Measurements from ENCODE around the gene MTHFD1L.
A peak's percentile ranks its signal among the peaks of the same experiment; 100 is the strongest.
"Not testable (repeated sequence)": the region's sequence is repeated elsewhere in the genome, so short reads cannot be mapped to it uniquely, and the experiment has no call there.

MTHFD1L gene

GRCh38 chr6:151113641-151114040 lies 248.1 kb downstream of the MTHFD1L start:
- Histone ChIP-seq H3K9me3 (no peaks in the 10 kb centered on the region), H3K4me1 (peaks cover 7% of the 10 kb centered on the region; the same call in 1 of the 2 replicates), H3K27me3 (no peaks in the 10 kb centered on the region), H3K36me3 (no peaks in the 10 kb centered on the region), H3K4me3 (ENCODE audit: low read depth, low read length) (no peak overlapping the region)
- DNase-seq, result no peak
- no peak for TF ChIP-seq CTCF (IDR thresholded peaks at IDR 0.05; ENCODE audit: low read depth, low read length)

GRCh38 chr6:151118461-151119123 lies 253.1 kb downstream of the MTHFD1L start:
- H3K9me3 ChIP-seq, result no peaks in the 10 kb centered on the region
- H3K27me3 ChIP-seq, result no peaks in the 10 kb centered on the region
- H3K4me3 ChIP-seq (ENCODE audit: low read depth, low read length), result no peak overlapping the region
- no peak for DNase-seq
- TF ChIP-seq CTCF (IDR thresholded peaks at IDR 0.05; ENCODE audit: low read depth, low read length), result no peak
- no peaks in the 10 kb centered on the region for H3K36me3 ChIP-seq
- no peaks in the 10 kb centered on the region for H3K4me1 ChIP-seq

- no peak for DNase-seq
- no peaks in the 10 kb centered on the region for H3K27me3 ChIP-seq
- no peak for TF ChIP-seq CTCF (IDR thresholded peaks at IDR 0.05; ENCODE audit: low read depth, low read length)
- no peak overlapping the region for H3K4me3 ChIP-seq (ENCODE audit: low read depth, low read length)
- no peaks in the 10 kb centered on the region for H3K4me1 ChIP-seq
- H3K9me3 ChIP-seq, result no peaks in the 10 kb centered on the region
- no peaks in the 10 kb centered on the region for H3K36me3 ChIP-seq
Measured at GRCh38 chr6:151119823-151120524, 254.5 kb downstream of the MTHFD1L start.

GRCh38 chr6:151121900-151122299 lies 256.4 kb downstream of the MTHFD1L start:
- H3K4me1 ChIP-seq, result no peaks in the 10 kb centered on the region
- DNase-seq, result peak; percentile 21
- H3K36me3 ChIP-seq, result no peaks in the 10 kb centered on the region
- no peak overlapping the region for H3K4me3 ChIP-seq (ENCODE audit: low read depth, low read length)
- no peaks in the 10 kb centered on the region for H3K27me3 ChIP-seq
- no peaks in the 10 kb centered on the region for H3K9me3 ChIP-seq
- TF ChIP-seq CTCF (IDR thresholded peaks at IDR 0.05; ENCODE audit: low read depth, low read length), result no peak

GRCh38 chr6:151123641-151124040 lies 258.1 kb downstream of the MTHFD1L start:
- not testable (repeated sequence) for H3K36me3 ChIP-seq

GRCh38 chr6:151125242-151125641 lies 259.7 kb downstream of the MTHFD1L start:
- not testable (repeated sequence) for H3K9me3 ChIP-seq; H3K27me3 ChIP-seq; DNase-seq; H3K36me3 ChIP-seq; H3K4me1 ChIP-seq; H3K4me3 ChIP-seq (ENCODE audit: low read depth, low read length)

More at GRCh38 chr6:151123641-151124040, 258.1 kb downstream of the MTHFD1L start:
- DNase-seq; H3K4me1 ChIP-seq; H3K27me3 ChIP-seq; H3K9me3 ChIP-seq; H3K4me3 ChIP-seq (ENCODE audit: low read depth, low read length): not testable (repeated sequence)

- H3K27me3 ChIP-seq; H3K4me1 ChIP-seq; H3K9me3 ChIP-seq; H3K4me3 ChIP-seq (ENCODE audit: low read depth, low read length); DNase-seq; H3K36me3 ChIP-seq: not testable (repeated sequence)
Measured at GRCh38 chr6:151125651-151126416, 260.3 kb downstream of the MTHFD1L start.

- not testable (repeated sequence) for H3K27me3 ChIP-seq; H3K4me1 ChIP-seq; H3K4me3 ChIP-seq (ENCODE audit: low read depth, low read length); DNase-seq; H3K9me3 ChIP-seq; H3K36me3 ChIP-seq
Measured at GRCh38 chr6:151126417-151126724, 260.9 kb downstream of the MTHFD1L start.

- not testable (repeated sequence) for H3K4me3 ChIP-seq (ENCODE audit: low read depth, low read length); H3K36me3 ChIP-seq; DNase-seq
Measured at GRCh38 chr6:151127133-151127798, 261.8 kb downstream of the MTHFD1L start.

More at GRCh38 chr6:151127133-151127798, 261.8 kb downstream of the MTHFD1L start:
- H3K4me1 ChIP-seq, H3K9me3 ChIP-seq, H3K27me3 ChIP-seq: not testable (repeated sequence)
